ENCODE results near the gene RIC1. TPM values are rescaled to one million over a fixed set of nuclear protein-coding genes. Genes with fewer than 3 reads are reported as not detected.
"Not testable (repeated sequence)": the region's sequence is repeated elsewhere in the genome, so short reads cannot be mapped to it uniquely, and the experiment has no call there.

Gene RIC1, protein sequence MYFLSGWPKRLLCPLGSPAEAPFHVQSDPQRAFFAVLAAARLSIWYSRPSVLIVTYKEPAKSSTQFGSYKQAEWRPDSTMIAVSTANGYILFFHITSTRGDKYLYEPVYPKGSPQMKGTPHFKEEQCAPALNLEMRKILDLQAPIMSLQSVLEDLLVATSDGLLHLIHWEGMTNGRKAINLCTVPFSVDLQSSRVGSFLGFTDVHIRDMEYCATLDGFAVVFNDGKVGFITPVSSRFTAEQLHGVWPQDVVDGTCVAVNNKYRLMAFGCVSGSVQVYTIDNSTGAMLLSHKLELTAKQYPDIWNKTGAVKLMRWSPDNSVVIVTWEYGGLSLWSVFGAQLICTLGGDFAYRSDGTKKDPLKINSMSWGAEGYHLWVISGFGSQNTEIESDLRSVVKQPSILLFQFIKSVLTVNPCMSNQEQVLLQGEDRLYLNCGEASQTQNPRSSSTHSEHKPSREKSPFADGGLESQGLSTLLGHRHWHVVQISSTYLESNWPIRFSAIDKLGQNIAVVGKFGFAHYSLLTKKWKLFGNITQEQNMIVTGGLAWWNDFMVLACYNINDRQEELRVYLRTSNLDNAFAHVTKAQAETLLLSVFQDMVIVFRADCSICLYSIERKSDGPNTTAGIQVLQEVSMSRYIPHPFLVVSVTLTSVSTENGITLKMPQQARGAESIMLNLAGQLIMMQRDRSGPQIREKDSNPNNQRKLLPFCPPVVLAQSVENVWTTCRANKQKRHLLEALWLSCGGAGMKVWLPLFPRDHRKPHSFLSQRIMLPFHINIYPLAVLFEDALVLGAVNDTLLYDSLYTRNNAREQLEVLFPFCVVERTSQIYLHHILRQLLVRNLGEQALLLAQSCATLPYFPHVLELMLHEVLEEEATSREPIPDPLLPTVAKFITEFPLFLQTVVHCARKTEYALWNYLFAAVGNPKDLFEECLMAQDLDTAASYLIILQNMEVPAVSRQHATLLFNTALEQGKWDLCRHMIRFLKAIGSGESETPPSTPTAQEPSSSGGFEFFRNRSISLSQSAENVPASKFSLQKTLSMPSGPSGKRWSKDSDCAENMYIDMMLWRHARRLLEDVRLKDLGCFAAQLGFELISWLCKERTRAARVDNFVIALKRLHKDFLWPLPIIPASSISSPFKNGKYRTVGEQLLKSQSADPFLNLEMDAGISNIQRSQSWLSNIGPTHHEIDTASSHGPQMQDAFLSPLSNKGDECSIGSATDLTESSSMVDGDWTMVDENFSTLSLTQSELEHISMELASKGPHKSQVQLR (N-terminal part only)
- total RNA-seq = 10 to 100 TPM; 17.7 to 20.2 TPM

GRCh38 chr9:5628530-5629311 is at the start of gene RIC1:
RIC1 (plus strand) TSS chr9:5629107; CDS start chr9:5629310, 203 bp downstream.
- Mint-ChIP-seq H3K4me1 (peaks cover 54% of the 10 kb centered on the region), H3K4me3 (peak within 1 kb of the TSS; percentile 99), H3K27ac (peak within 1 kb of the TSS; percentile 98), H3K36me3 (ENCODE audit: low read depth) (peaks cover 22% of the 10 kb centered on the region), H3K9me3 (no peaks in the 10 kb centered on the region), H3K27me3 (no peaks in the 10 kb centered on the region)
- ChIA-PET CTCF (interaction anchor here (0.6 to 1.7 kb wide), 3 partner anchors 8 to 665 kb away, joined by 3 to 5 read pairs (median 3); no protein-coding TSS in a partner anchor), POLR2A (interaction anchor here (0.6 to 1.3 kb wide), 5 partner anchors 15 to 955 kb away, joined by 3 read pairs; no protein-coding TSS in a partner anchor)
- peak; percentile 92 for DNase-seq

- POLR2A ChIA-PET = no interaction called here
- H3K4me1 Mint-ChIP-seq = peaks cover 50% of the 10 kb centered on the region
- CTCF ChIA-PET = interaction anchor here (0.7 to 1.1 kb wide), 4 partner anchors 11 to 812 kb away, joined by 3 read pairs; partner anchors contain the start of gene PDCD1LG2
- H3K27ac Mint-ChIP-seq = no peak overlapping the region
- no peak for DNase-seq
- no peaks in the 10 kb centered on the region for H3K27me3 Mint-ChIP-seq
- H3K4me3 Mint-ChIP-seq = no peak overlapping the region
- H3K9me3 Mint-ChIP-seq = peaks cover 11% of the 10 kb centered on the region
- peaks cover 20% of the 10 kb centered on the region for H3K36me3 Mint-ChIP-seq (ENCODE audit: low read depth)
Observed at GRCh38 chr9:5579881-5580280, 49.0 kb upstream of the RIC1 start.

DNA sequence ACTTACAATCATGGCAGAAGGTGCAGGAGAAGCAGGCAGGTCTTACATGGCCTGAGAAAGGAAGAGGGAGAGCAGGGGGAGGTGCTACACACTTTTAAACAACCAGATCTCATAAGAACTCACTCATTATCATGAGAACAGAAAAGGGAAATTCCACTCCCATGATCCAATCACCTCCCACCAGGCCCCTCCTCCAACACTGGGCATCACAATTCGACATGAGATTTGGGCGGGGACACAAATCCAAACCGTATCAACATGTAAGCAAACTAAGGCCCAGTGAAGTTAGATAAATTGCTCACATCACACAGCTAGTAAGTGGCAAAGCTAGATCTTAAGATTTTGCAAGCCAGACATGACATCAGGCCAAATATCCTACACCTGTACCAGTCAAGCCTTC is 48.3 kb upstream of the RIC1 start:
- no peak for DNase-seq
- no peaks in the 10 kb centered on the region for H3K27me3 Mint-ChIP-seq
- H3K36me3 Mint-ChIP-seq (ENCODE audit: low read depth) = peaks cover 22% of the 10 kb centered on the region
- H3K4me1 Mint-ChIP-seq = peaks cover 53% of the 10 kb centered on the region
- no peak overlapping the region for H3K27ac Mint-ChIP-seq
- POLR2A ChIA-PET = no interaction called here
- CTCF ChIA-PET = interaction anchor here (0.7 to 1.1 kb wide), 3 partner anchors 21 to 813 kb away, joined by 3 read pairs; no protein-coding TSS in a partner anchor
- peaks cover 8% of the 10 kb centered on the region for H3K9me3 Mint-ChIP-seq
- H3K4me3 Mint-ChIP-seq = no peak overlapping the region

DNA sequence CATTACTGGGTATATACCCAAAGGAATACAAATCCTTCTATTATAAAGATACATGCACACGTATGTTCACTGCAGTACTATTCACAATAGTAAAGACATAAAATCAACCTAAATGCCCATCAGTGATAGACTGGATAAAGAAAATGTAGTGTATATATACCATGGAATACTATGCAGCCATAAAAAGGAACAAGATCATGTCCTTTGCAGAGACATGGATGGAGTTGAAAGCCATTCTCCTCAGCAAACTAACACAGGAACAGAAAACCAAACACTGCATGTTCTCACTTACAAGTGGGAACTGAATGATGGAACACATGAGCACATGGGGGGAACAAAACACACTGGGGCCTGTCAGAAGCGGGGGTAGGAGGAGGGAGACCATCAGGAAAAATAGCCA is 47.2 kb upstream of the RIC1 start:
- peaks cover 29% of the 10 kb centered on the region for H3K36me3 Mint-ChIP-seq (ENCODE audit: low read depth)
- H3K27ac Mint-ChIP-seq, H3K9me3 Mint-ChIP-seq, POLR2A ChIA-PET, DNase-seq, H3K27me3 Mint-ChIP-seq, H3K4me3 Mint-ChIP-seq: not testable (repeated sequence)
- peaks cover 63% of the 10 kb centered on the region for H3K4me1 Mint-ChIP-seq
- CTCF ChIA-PET = interaction anchor here (1.0 to 2.9 kb wide), 3 partner anchors 19 to 131 kb away, joined by 3 to 9 read pairs (median 6); partner anchors contain the start of gene CD274

GRCh38 chr9:5582835-5583195 is 46.1 kb upstream of the RIC1 start:
- POLR2A ChIA-PET = interaction anchor here (1.0 to 1.2 kb wide), 2 partner anchors 46 to 133 kb away, joined by 3 to 4 read pairs; partner anchors contain the start of genes CD274 and RIC1
- CTCF ChIA-PET = interaction anchor here (0.6 to 2.9 kb wide), 7 partner anchors 8 to 144 kb away, joined by 3 to 9 read pairs (median 5); partner anchors contain the start of genes CD274 and PLGRKT
- DNase-seq = peak; percentile 71
- peaks cover 8% of the 10 kb centered on the region for H3K9me3 Mint-ChIP-seq
- no peaks in the 10 kb centered on the region for H3K27me3 Mint-ChIP-seq
- H3K36me3 Mint-ChIP-seq (ENCODE audit: low read depth) = peaks cover 31% of the 10 kb centered on the region
- H3K27ac Mint-ChIP-seq = peak overlapping the region; percentile 90
- H3K4me1 Mint-ChIP-seq = peaks cover 73% of the 10 kb centered on the region
- H3K4me3 Mint-ChIP-seq = no peak overlapping the region

- H3K9me3 Mint-ChIP-seq = peaks cover 3% of the 10 kb centered on the region
- peaks cover 21% of the 10 kb centered on the region for H3K36me3 Mint-ChIP-seq (ENCODE audit: low read depth)
- peak overlapping the region; percentile 93 for H3K27ac Mint-ChIP-seq
- H3K27me3 Mint-ChIP-seq = no peaks in the 10 kb centered on the region
- DNase-seq = peak; percentile 15
- H3K4me1 Mint-ChIP-seq = peaks cover 60% of the 10 kb centered on the region
- ChIA-PET CTCF (interaction anchor here (0.6 to 4.5 kb wide), 9 partner anchors 9 to 601 kb away, joined by 3 to 18 read pairs (median 3); partner anchors contain the start of genes CD274, JAK2 and PLGRKT), POLR2A (interaction anchor here (0.6 kb wide), 1 partner anchor 76 kb away, joined by 4 read pairs; no protein-coding TSS in a partner anchor)
- peak overlapping the region; percentile 6 for H3K4me3 Mint-ChIP-seq
Observed at GRCh38 chr9:5586391-5586802, 42.5 kb upstream of the RIC1 start.

DNA sequence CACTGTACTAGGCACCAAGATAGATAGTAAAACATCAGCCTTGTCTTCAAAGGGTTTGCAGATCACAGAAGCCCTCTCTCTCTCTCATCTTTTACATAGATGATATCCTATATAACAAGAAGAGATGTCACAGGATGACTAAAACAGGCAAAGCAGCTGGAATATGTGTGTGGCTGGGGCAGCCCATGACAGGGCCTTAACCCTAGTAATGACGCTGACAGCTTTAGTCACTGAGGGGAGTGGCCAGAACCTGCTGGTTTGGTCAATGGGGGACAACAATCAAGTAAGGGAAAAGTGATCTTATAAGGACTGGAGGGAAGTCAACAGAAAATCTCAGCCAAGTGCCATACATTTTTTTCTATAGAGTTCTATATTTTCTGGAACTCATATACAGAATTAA is 41.9 kb upstream of the RIC1 start:
- peaks cover 15% of the 10 kb centered on the region for H3K36me3 Mint-ChIP-seq (ENCODE audit: low read depth)
- peak; percentile 17 for DNase-seq
- peaks cover 55% of the 10 kb centered on the region for H3K4me1 Mint-ChIP-seq
- H3K27ac Mint-ChIP-seq = peak overlapping the region; percentile 93
- no peaks in the 10 kb centered on the region for H3K27me3 Mint-ChIP-seq
- no peak overlapping the region for H3K4me3 Mint-ChIP-seq
- ChIA-PET POLR2A (no interaction called here), CTCF (interaction anchor here (0.6 to 4.5 kb wide), 8 partner anchors 13 to 816 kb away, joined by 3 to 18 read pairs (median 4); partner anchors contain the start of genes CD274, JAK2 and PLGRKT)
- H3K9me3 Mint-ChIP-seq = no peaks in the 10 kb centered on the region

DNA sequence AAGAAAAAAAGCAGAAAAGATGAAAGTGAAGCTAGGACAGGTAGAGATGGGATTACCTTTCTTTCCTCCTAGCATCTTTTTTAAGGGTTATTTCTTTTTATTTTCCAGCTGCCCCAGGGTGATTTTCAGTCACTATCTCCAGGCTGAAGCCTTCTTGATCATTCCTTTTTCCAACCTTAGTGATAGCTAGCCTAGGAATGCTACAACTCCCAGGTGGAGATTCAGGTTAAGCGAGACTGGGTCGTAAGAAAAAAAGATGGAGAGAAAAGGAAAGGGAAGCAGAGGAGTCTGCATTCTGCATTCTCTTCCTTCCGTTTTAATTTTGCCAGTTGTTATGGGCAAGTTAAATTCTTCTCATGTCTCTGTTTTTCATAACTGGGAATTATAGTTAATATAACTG is 36.7 kb upstream of the RIC1 start:
- Mint-ChIP-seq H3K4me3 (no peak overlapping the region), H3K9me3 (no peaks in the 10 kb centered on the region), H3K27ac (no peak overlapping the region), H3K4me1 (peaks cover 27% of the 10 kb centered on the region), H3K36me3 (ENCODE audit: low read depth) (peaks cover 2% of the 10 kb centered on the region), H3K27me3 (no peaks in the 10 kb centered on the region)
- POLR2A ChIA-PET = no interaction called here
- CTCF ChIA-PET = no interaction called here
- no peak for DNase-seq

- ChIA-PET CTCF (no interaction called here), POLR2A (no interaction called here)
- Mint-ChIP-seq H3K27ac (no peak overlapping the region), H3K36me3 (ENCODE audit: low read depth) (peaks cover 6% of the 10 kb centered on the region), H3K4me3 (no peak overlapping the region), H3K4me1 (peaks cover 24% of the 10 kb centered on the region), H3K9me3 (no peaks in the 10 kb centered on the region), H3K27me3 (no peaks in the 10 kb centered on the region)
- DNase-seq = no peak
Observed at GRCh38 chr9:5592904-5593303, 36.0 kb upstream of the RIC1 start.

DNA sequence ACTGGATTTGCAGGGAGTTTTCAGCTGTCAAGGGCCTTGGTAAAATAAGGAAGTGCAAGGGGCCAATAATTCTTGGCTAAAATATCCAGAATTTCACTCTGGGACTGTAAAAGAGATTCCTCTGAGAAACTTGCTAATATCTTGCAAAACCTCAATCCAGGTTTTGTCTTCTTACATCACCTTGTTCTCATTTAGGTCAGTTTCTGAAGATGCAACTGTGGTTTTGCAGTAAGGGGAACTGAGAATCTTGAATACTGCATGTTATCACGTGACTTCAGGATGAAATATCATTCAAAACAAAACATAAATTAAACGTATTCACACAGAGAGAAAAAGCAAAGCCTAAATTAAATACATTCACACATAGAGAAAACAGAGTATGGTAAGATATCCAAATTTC is 35.0 kb upstream of the RIC1 start:
- Mint-ChIP-seq H3K36me3 (ENCODE audit: low read depth) (peaks cover 6% of the 10 kb centered on the region), H3K9me3 (no peaks in the 10 kb centered on the region), H3K27ac (no peak overlapping the region), H3K4me1 (peaks cover 23% of the 10 kb centered on the region), H3K27me3 (no peaks in the 10 kb centered on the region), H3K4me3 (no peak overlapping the region)
- ChIA-PET CTCF (no interaction called here), POLR2A (no interaction called here)
- no peak for DNase-seq

GRCh38 chr9:5596173-5596572 is 32.7 kb upstream of the RIC1 start:
- peaks cover 6% of the 10 kb centered on the region for H3K36me3 Mint-ChIP-seq (ENCODE audit: low read depth)
- H3K27me3 Mint-ChIP-seq = no peaks in the 10 kb centered on the region
- DNase-seq = no peak
- H3K9me3 Mint-ChIP-seq = no peaks in the 10 kb centered on the region
- ChIA-PET POLR2A (no interaction called here), CTCF (interaction anchor here (0.7 to 1.2 kb wide), 4 partner anchors 10 to 175 kb away, joined by 3 read pairs; no protein-coding TSS in a partner anchor)
- H3K4me3 Mint-ChIP-seq = no peak overlapping the region
- H3K27ac Mint-ChIP-seq = no peak overlapping the region
- H3K4me1 Mint-ChIP-seq = peaks cover 24% of the 10 kb centered on the region
